HPDE6-E6E7 (cell line): Measurements from ENCODE around the gene PCDHB7.
"Not testable (repeated sequence)": the region's sequence is repeated elsewhere in the genome, so short reads cannot be mapped to it uniquely, and the experiment has no call there.

Source experiments
- DNase-seq: peaks from one replicate; pipeline ENCODE4 v3.0.0; 2011; ENCODE audit warnings: missing footprints; ENCODE audit errors: extremely low spot score

The PCDHB7 gene

DNA sequence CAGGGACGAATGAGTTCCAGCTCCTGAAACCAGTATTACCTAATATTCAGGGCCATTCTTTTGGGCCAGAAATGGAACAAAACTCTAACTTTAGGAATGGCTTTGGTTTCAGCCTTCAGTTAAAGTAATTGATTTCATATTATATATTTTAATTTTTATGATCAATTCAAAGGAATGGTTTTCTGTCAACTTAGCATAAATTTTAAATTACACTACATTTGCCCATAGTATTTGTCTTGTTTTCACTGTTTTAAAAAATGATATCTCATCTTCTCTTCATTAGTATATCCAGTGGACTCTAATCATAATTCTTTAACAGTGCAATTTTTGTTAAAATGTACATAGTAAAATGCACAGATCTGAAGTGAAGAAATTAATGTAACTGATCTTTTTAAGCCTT lies 7.9 kb downstream of the PCDHB7 start:
- DNase-seq, result no peak

DNA sequence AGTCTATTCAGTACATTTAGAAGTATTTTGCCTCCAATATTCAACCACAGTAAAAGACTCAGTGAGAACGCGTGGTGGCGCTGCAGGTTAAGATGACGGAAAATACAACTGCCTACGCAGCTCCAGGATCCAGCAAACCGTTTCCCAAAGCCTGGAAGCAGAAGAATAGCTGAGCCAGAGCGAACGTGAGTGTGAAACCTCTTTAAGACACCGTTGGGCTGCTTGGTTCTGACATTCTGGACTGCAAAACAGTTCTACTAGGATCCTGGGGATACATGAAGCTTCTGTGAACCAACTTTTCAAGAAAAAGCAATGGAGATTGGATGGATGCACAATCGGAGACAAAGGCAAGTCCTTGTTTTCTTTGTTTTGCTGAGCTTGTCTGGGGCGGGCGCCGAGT lies 9.8 kb downstream of the PCDHB7 start, which contains the start of gene PCDHB16:
TSS of gene PCDHB16 (plus strand) at position 140 of the 400 bp plus-strand sequence. CDS start at position 313, 173 bp downstream.
- DNase-seq, result no peak

DNA sequence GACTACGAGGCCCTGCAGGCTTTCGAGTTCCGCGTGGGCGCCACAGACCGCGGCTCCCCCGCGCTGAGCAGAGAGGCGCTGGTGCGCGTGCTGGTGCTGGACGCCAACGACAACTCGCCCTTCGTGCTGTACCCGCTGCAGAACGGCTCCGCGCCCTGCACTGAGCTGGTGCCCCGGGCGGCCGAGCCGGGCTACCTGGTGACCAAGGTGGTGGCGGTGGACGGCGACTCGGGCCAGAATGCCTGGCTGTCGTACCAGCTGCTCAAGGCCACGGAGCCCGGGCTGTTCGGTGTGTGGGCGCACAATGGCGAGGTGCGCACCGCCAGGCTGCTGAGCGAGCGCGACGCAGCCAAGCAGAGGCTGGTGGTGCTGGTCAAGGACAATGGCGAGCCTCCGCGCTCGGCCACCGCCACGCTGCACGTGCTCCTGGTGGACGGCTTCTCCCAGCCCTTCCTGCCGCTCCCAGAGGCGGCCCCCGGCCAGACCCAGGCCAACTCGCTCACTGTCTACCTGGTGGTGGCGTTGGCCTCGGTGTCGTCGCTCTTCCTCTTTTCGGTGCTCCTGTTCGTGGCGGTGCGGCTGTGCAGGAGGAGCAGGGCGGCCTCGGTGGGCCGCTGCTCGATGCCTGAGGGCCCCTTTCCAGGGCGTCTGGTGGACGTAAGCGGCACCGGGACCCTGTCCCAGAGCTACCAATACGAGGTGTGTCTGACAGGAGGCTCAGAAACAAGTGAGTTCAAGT lies 11.8 kb downstream of the PCDHB7 start:
- not testable (repeated sequence) for DNase-seq

DNA sequence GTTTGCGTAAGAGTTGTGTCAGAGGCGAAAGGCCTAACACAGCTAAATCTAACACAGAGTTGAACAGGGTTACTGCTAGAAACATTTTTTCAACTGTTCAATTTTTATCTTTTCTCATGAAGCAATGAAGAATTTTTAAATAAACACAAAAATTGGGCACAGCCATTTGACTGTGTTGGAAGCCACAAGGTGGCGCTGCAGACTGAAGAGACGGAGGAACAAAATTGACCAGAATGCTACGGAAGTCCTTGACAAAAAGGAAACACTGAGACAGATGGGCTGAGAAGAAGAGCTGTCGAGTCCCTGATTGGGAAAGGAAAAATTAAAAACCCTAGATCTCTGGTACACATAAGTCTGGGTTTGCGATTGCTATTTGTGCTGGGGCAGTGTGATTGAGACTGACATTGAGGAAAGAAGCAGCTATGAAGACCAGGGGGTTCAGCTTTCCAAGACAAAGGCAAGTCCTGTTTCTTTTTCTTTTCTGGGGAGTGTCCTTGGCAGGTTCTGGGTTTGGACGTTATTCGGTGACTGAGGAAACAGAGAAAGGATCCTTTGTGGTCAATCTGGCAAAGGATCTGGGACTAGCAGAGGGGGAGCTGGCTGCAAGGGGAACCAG lies 14.6 kb downstream of the PCDHB7 start, which contains the start of gene PCDHB9:
TSS of gene PCDHB9 (plus strand) at position 265 of the 616 bp plus-strand sequence. CDS start at position 423, 158 bp downstream.
- DNase-seq, result no peak

DNA sequence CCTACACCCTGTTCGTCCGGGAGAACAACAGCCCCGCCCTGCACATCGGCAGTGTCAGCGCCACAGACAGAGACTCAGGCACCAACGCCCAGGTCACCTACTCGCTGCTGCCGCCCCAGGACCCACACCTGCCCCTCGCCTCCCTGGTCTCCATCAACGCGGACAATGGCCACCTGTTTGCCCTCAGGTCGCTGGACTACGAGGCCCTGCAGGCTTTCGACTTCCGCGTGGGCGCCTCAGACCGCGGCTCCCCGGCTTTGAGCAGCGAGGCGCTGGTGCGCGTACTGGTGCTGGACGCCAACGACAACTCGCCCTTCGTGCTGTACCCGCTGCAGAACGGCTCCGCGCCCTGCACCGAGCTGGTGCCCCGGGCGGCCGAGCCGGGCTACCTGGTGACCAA lies 16.2 kb downstream of the PCDHB7 start:
- DNase-seq, result not testable (repeated sequence)

DNA sequence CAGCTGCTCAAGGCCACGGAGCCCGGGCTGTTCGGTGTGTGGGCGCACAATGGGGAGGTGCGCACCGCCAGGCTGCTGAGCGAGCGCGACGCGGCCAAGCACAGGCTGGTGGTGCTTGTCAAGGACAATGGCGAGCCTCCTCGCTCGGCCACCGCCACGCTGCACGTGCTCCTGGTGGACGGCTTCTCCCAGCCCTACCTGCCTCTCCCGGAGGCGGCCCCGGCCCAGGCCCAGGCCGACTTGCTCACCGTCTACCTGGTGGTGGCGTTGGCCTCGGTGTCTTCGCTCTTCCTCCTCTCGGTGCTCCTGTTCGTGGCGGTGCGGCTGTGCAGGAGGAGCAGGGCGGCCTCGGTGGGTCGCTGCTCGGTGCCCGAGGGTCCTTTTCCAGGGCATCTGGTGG lies 16.7 kb downstream of the PCDHB7 start:
- not testable (repeated sequence) for DNase-seq

DNA sequence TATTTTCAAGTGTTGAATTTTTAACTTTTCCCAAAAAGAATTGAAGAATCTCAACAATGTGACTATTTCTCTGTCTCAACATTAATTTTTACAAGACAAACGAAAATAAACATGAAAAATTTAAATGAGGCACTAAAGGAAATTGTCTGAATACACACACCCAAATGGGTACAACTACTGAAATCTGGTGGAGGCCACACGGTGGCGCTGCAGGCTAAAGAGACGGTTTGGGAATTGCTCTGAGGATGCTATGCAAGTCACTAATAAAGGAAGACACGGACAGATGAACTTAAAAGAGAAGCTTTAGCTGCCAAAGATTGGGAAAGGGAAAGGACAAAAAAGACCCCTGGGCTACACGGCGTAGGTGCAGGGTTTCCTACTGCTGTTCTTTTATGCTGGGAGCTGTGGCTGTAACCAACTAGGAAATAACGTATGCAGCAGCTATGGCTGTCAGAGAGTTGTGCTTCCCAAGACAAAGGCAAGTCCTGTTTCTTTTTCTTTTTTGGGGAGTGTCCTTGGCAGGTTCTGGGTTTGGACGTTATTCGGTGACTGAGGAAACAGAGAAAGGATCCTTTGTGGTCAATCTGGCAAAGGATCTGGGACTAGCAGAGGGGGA lies 19.8 kb downstream of the PCDHB7 start, which contains the start of gene PCDHB10:
TSS of gene PCDHB10 (plus strand) at position 244 of the 616 bp plus-strand sequence. CDS start at position 444, 200 bp downstream.
- DNase-seq, result no peak

DNA sequence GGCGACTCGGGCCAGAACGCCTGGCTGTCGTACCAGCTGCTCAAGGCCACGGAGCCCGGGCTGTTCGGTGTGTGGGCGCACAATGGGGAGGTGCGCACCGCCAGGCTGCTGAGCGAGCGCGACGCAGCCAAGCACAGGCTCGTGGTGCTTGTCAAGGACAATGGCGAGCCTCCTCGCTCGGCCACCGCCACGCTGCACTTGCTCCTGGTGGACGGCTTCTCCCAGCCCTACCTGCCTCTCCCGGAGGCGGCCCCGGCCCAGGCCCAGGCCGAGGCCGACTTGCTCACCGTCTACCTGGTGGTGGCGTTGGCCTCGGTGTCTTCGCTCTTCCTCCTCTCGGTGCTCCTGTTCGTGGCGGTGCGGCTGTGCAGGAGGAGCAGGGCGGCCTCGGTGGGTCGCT lies 21.9 kb downstream of the PCDHB7 start:
- DNase-seq, result not testable (repeated sequence)

DNA sequence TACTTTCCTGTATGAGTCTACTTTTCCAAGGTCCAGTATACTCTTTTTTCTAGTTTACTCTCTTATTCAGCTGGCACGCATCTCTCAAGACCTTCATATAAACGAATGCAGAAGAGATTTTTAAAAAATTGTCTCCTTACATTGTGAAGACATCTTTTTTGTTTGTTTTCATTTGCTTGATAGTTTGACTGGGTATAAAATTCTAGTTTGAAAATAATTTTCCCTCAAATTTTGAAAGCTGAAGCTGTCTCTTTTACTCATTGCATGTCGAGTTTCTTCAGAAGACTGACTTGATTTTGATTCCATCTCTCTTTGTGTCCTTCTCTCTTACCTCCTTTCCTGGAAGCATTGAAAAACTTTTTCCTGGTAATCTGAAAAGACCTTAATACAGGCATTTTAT lies 23.9 kb downstream of the PCDHB7 start:
- no peak for DNase-seq

DNA sequence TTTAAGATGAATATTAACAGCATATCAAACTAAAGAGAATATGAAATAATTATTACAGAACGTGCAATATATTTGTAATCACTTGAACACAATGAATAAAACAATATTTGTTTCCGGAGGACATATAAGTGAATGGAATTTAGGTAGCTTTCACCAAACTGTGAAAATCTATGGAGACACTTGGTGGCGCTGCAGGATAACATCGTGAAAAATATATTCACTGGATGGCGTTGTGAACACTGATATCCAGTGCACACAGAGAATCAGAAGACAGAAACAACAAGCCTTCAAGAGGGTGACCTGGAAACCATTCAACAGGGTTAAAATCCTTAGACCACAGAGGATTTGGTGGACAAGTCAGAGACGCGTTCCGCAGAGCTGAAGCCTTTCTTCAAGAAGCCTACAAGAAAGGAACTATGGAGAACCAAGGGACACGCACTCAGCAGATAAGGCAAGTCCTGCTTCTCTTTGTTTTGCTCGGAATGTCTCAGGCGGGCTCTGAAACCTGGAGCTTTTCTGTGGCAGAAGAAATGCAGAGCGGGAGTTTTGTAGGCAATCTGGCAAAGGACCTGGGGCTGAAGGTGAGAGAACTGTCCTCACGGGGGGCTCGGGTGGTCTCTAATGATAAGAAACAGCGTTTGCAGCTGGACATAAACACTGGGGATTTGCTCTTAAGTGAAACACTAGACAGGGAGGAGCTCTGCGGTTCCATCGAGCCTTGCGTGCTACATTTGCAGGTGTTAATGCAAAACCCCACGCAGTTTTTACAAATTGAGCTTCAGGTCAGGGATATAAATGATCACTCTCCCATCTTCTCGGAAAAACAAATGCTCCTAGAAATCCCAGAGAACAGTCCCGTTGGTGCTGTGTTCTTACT lies 27.2 kb downstream of the PCDHB7 start, which contains the start of gene PCDHB11:
TSS of gene PCDHB11 (plus strand) at position 269 of the 877 bp plus-strand sequence. CDS start at position 417, 148 bp downstream.
- DNase-seq, result no peak

DNA sequence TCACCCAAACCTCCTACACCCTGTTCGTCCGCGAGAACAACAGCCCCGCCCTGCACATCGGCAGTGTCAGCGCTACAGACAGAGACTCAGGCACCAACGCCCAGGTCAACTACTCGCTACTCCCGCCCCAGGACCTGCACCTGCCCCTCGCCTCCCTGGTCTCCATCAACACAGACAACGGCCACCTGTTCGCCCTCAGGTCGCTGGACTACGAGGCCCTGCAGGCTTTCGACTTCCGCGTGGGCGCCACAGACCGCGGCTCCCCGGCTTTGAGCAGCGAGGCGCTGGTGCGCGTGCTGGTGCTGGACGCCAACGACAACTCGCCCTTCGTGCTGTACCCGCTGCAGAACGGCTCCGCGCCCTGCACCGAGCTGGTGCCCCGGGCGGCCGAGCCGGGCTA lies 28.7 kb downstream of the PCDHB7 start:
- DNase-seq, result not testable (repeated sequence)

DNA sequence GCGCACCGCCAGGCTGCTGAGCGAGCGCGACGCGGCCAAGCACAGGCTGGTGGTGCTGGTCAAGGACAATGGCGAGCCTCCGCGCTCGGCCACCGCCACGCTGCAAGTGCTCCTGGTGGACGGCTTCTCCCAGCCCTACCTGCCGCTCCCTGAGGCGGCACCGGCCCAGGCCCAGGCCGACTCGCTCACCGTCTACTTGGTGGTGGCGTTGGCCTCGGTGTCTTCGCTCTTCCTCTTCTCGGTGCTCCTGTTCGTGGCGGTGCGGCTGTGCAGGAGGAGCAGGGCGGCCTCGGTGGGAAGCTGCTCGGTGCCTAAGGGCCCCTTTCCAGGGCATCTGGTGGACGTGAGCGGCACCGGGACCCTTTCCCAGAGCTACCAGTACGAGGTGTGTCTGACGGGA lies 29.2 kb downstream of the PCDHB7 start:
- not testable (repeated sequence) for DNase-seq

DNA sequence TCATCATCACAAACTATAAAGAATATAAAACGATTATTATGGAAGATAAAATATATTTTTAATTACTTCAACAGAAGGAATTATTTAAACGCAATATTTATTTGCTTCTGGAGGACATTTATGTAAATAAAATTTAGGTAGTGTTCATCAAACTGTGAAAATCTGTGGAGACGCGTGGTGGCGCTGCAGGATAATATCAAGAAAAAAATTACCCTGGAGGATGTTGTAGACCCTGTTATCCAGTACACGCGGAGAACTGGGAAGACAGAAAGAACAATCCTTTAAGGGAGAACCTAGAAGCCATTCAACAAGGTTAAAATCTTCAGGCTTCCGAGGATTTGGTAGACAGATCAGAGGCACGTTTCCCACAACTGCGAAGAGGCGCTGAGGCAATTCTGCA lies 36.0 kb downstream of the PCDHB7 start, which contains the start of gene PCDHB12:
TSS of gene PCDHB12 (plus strand) at position 242 of the 400 bp plus-strand sequence. CDS start 189 bp downstream, outside the sequence.
- no peak for DNase-seq

DNA sequence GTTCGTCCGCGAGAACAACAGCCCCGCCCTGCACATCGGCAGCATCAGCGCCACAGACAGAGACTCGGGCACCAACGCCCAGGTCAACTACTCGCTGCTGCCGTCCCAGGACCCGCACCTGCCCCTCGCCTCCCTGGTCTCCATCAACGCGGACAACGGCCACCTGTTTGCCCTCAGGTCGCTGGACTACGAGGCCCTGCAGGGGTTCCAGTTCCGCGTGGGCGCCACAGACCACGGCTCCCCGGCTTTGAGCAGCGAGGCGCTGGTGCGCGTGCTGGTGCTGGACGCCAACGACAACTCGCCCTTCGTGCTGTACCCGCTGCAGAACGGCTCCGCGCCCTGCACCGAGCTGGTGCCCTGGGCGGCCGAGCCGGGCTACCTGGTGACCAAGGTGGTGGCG lies 37.8 kb downstream of the PCDHB7 start:
- DNase-seq, result not testable (repeated sequence)

DNA sequence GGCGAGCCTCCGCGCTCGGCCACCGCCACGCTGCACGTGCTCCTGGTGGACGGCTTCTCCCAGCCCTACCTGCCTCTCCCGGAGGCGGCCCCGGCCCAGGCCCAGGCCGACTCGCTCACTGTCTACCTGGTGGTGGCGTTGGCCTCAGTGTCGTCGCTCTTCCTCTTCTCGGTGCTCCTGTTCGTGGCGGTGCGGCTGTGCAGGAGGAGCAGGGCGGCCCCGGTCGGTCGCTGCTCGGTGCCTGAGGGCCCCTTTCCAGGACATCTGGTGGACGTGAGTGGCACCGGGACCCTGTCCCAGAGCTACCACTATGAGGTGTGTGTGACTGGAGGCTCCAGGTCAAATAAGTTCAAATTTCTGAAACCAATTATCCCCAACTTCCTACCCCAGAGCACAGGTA lies 38.4 kb downstream of the PCDHB7 start:
- DNase-seq, result not testable (repeated sequence)

DNA sequence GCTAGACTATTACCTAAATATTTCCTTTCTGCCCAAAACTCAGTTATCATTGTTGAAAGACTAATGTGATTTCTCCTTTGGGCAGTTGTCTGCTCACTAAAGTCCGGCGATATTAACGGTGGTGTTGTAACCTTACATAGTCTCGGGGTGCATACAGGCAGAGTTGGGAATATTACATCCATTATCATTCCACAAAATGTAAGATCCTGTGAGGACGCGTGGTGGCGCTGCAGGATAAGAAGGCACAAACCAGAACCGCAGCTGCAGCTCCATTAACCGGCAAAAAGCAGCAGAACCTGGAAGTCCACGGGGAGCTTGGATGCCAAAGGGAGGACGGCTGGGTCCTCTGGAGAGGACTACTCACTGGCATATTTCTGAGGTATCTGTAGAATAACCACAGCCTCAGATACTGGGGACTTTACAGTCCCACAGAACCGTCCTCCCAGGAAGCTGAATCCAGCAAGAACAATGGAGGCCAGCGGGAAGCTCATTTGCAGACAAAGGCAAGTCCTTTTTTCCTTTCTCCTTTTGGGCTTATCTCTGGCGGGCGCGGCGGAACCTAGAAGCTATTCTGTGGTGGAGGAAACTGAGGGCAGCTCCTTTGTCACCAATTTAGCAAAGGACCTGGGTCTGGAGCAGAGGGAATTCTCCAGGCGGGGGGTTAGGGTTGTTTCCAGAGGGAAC lies 41.4 kb downstream of the PCDHB7 start, which contains the start of gene PCDHB13:
TSS of gene PCDHB13 (plus strand) at position 264 of the 684 bp plus-strand sequence. CDS start at position 469, 205 bp downstream.
- not testable (repeated sequence) for DNase-seq

DNA sequence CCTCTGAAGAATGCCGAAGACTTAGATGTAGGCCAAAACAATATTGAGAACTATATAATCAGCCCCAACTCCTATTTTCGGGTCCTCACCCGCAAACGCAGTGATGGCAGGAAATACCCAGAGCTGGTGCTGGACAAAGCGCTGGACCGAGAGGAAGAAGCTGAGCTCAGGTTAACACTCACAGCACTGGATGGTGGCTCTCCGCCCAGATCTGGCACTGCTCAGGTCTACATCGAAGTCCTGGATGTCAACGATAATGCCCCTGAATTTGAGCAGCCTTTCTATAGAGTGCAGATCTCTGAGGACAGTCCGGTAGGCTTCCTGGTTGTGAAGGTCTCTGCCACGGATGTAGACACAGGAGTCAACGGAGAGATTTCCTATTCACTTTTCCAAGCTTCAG lies 42.1 kb downstream of the PCDHB7 start:
- not testable (repeated sequence) for DNase-seq

DNA sequence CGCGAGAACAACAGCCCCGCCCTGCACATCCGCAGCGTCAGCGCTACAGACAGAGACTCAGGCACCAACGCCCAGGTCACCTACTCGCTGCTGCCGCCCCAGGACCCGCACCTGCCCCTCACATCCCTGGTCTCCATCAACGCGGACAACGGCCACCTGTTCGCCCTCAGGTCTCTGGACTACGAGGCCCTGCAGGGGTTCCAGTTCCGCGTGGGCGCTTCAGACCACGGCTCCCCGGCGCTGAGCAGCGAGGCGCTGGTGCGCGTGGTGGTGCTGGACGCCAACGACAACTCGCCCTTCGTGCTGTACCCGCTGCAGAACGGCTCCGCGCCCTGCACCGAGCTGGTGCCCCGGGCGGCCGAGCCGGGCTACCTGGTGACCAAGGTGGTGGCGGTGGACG lies 43.1 kb downstream of the PCDHB7 start:
- not testable (repeated sequence) for DNase-seq

DNA sequence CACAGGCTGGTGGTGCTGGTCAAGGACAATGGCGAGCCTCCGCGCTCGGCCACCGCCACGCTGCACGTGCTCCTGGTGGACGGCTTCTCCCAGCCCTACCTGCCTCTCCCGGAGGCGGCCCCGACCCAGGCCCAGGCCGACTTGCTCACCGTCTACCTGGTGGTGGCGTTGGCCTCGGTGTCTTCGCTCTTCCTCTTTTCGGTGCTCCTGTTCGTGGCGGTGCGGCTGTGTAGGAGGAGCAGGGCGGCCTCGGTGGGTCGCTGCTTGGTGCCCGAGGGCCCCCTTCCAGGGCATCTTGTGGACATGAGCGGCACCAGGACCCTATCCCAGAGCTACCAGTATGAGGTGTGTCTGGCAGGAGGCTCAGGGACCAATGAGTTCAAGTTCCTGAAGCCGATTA lies 43.6 kb downstream of the PCDHB7 start:
- DNase-seq, result not testable (repeated sequence)

DNA sequence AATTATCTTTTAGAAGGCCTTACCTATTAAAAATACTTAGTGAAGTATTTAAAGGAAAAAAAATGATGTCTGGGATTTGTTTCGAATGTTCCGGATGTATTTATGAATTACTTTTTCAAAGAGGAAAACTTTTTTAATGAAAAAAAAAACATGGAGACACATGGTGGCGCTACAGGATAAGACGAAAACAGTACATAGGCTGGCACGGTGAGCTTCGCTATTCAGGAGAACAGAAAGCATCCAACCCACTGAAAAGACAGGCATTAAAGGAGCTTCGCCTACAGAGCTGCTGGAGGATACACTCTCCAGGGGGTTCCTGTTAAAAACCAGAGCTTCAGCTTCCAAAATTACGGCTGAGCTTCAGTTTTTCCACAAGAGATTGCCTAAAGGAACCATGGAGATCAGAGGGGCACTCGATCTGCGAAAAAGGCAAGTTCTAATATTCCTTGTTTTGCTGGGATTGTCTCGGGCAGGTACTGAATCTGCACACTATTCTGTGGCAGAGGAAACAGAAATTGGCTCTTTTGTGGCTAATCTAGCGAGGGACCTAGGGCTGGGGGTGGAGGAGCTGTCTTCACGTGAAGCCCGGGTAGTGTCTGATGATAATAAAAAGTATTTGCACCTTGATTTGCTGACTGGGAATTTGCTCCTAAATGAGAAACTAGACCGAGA lies 50.8 kb downstream of the PCDHB7 start, which contains the start of gene PCDHB14:
TSS of gene PCDHB14 (plus strand) at position 232 of the 672 bp plus-strand sequence. CDS start at position 395, 163 bp downstream.
- DNase-seq, result peak; percentile 49
